T-helper 9 cell (primary cell): ENCODE measurements around the gene DCAF6.

Experiments used
- DNase-seq: peaks from one replicate; pipeline ENCODE4 v3.0.0-alpha.2; 2020

DCAF6 gene

DNA sequence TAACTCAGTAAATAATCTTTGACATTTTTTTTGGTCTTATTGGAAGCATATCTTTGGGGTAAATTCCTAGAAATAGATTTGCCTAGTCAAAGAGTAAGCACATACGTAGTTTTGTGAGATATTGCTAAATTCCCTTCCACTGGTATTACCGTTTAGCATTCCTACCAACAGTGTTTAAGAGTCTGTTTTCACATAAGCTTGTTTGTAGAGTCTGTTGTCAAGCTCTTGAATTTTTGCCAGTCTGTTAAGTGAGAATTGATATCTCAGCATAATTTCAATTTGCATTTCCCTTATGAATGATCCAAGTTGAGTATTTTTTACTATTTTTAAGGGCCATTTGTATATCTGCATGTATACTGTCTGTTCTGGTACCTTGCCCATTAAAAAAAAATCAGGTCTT lies 37.3 kb downstream of the DCAF6 start:
- DNase-seq: no peak

GRCh38 chr1:167974698-167975097 lies 38.2 kb downstream of the DCAF6 start:
- DNase-seq: no peak

DNA sequence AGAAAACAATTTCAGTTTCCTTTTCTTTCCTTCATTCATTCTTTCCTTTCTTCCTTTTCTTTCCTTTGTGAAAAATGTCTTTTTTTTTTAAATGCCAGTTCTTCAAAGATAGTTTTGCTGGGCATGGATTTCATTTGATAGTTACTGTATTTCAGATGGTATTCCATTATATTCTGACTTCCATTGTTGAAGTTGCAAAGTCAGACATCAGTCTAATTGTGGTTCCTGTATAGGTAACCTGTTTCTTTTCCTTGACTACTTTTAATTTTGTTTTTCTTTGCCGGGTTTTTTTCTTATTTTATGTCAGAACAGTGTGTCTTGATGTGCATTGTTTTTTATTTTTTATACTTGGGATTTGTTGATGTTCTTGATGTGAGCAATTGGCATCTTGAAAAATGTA lies 40.8 kb downstream of the DCAF6 start:
- DNase-seq: no peak

GRCh38 chr1:167981933-167982332 lies 45.5 kb downstream of the DCAF6 start:
- DNase-seq: no peak

- no peak for DNase-seq
Observed at GRCh38 chr1:167983797-167984420, 47.4 kb downstream of the DCAF6 start.

DNA sequence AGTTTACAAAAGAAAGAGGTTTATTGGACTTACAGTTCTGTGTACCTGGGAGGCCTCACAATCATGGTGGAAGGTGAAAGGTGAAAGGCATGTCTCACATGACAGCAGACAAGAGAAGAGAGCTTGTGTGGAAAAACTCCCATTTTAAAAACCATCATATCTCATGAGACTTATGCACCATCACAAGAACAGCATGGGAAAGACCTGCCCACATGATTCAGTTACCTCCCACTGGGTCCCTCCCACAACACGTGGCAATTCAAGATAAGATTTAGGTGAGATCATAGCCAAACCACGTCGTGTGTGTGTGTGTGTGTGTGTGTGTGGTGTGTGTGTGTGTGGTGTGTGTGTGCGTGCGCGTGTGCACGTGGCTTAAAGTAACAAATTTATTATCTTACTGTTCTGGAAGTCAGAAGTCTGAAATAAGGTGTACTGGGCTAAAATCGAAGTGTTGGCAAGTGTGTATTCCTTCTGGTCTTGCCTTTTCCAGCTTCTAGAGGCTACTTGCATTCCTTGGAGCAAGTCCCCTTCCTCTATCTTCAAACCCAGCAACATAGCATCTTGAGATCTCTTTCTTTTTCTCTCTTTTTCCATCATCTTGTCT lies 48.5 kb downstream of the DCAF6 start:
- DNase-seq: no peak

- DNase-seq: no peak
Observed at GRCh38 chr1:167987174-167987573, 50.7 kb downstream of the DCAF6 start.

DNA sequence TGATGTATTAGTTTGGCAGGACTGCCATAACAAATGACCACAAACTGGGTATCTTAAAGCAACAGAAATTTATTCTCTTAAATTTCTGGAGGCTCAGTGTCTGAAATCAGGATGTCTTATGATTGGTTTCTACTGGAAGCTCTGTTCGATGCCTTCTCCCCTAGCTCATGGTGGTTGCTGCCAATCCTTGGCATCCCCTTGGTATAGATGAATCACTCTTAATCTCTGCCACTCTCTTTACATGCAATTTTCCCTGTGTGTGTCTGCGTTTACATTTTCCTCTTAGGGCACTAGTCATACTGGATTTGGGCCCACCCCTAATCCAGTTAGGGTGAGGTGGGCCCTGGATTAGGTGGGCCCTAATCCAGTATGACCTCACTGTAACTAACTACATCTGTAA lies 55.1 kb downstream of the DCAF6 start:
- DNase-seq: no peak

- DNase-seq: no peak
Observed at GRCh38 chr1:167993720-167994119, 57.2 kb downstream of the DCAF6 start.

- no peak for DNase-seq
Observed at GRCh38 chr1:167994560-167994959, 58.1 kb downstream of the DCAF6 start.

- DNase-seq: no peak
Observed at GRCh38 chr1:167995038-167995437, 58.6 kb downstream of the DCAF6 start.

DNA sequence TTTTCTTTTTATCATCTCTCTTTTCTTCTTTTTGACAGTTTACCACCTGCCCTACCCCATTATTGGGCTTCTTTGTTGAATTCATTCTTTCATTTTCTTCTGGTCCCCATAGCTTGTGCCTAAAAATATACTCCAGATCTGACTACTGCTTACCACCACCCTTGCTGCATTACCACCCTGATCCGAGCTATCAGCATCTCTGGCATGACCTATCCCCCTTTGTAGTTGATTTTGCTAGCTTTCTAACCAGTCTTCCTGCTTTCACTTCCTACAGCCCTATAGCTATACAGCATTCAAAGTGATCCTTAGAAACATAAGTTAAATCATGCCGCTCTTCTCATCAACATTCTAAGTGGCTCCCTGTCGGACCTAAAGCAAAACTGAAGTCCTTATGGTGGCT lies 59.8 kb downstream of the DCAF6 start:
- DNase-seq: no peak

DNA sequence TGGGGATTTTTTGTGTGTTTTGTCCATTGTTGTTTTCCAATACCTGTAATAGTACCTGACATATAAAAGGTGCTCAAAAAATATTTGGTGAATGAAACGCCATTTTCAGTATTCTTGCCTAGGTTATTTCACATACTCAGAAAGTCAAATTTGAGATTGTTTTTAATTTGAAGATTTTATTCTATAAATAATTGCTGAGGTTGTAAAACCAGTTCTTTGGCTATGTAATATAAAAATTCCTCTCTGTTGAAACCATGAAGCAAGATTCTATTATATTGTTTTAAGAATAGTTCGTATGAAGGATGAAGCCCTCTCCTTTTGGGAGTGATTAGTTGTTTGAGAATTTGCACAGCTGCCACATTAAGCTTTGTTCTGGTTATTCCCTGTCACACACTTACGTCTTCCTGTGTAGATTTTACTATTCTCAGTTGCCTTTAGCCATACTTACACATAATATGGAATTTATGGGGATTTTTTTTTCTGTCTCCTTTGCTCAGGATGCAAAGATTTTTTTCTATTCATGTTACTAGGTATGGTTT lies 60.6 kb downstream of the DCAF6 start:
- no peak for DNase-seq

- no peak for DNase-seq
Observed at GRCh38 chr1:167999877-168000276, 63.4 kb downstream of the DCAF6 start.

DNA sequence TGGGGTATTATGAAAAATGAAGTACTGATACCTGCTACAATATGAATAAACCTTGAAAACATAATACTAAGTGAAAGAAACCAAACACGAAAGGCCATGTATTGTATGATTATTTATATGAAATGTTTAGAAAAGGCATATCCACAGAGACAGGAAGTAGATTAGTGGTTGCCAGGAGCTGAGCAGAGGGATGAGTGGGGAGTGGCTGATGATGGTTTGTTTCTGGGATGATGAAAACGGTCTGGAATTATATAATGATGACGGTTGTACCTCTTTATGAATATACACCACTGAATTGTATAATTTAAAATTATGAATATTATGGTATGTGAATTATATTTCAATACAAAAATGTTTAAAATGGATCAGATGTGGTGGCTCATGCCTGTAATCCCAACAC lies 64.2 kb downstream of the DCAF6 start:
- DNase-seq: no peak

DNA sequence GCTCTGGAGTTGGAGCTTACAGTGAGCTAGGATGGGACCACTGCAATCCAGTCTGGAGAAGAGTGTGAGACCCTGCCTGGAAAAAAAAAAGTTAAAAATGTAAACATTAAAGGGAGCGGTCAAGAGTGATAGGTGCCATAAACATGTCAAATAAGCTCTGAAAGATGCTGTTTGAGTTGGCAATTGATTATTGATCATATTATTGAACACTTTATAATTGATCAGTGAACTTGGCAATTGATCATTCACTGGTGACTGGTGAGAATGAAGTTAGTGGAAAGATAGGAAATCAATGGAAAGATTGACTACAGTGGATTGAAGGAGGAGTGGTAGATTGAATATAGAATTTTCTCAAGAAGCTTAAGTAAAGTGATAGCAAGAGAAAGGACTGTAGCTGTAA lies 64.7 kb downstream of the DCAF6 start:
- no peak for DNase-seq

DNA sequence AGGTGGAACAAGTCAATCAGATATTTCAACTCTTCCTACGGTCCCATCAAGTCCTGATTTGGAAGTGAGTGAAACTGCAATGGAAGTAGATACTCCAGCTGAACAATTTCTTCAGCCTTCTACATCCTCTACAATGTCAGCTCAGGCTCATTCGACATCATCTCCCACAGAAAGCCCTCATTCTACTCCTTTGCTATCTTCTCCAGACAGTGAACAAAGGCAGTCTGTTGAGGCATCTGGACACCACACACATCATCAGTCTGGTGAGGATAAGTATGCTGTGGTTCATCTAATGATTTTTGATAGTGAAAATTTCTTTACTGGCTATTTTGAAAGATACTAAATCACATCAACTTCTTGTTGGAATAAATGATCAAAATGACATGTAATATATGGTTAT lies 68.0 kb downstream of the DCAF6 start:
- DNase-seq: no peak

DNA sequence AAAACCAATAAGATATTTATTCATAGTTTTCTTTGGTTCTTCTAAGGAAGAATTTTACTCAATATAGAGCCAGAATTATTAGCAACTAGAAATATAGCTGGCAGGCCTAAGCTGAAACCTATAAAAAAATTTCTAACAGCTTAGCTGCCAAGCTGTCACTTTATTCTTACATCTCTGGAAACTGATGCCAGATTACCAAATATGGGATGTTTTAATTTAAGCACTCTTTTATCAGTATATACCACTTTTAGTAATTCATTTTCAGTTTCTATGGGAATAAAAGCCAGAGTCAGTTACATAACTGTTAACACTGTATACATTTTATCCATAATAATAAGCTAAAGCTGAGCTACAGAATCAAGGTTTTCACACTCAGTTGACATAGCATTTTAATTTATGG lies 69.0 kb downstream of the DCAF6 start:
- no peak for DNase-seq

DNA sequence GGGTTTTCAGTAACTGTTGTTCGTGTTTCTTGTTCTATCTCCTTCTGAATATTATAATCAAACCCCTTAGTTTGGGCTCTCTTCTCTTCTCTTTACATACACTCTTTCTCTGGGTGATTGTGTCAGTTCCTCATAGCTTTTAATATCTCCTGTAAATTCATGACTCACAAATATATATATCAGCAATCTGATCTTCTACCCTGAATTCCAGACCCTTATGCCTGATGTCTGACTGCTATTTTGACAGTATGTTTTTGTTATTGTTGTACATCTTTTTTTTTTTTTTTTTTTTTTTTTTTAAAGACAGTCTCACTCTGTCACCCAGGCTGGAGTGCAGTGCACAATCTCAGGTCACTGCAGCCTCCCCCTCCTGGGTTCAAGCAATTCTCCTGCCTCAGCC lies 71.2 kb downstream of the DCAF6 start:
- DNase-seq: no peak

- DNase-seq: no peak
Observed at GRCh38 chr1:168008595-168008994, 72.1 kb downstream of the DCAF6 start.

DNA sequence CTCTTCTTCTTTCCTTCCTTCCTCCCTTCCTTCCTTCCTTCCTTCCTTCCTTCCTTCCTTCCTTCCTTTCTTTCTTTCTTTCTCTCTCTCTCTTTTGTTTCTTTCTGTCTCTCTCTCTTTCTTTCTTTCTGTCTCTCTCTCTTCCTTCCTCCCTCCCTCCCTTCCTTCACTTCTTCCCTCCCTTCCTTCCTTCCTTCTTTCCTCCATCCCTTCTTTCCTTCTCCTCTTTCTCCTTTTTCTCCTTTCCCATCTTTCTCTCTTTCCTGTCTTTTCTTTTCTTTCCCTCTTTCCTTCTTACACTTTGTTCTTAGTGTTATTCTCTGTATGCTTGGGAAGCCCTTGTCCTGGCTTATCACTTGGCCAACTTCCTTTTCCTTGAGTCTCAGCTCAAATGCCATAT lies 72.8 kb downstream of the DCAF6 start:
- no peak for DNase-seq

DNA sequence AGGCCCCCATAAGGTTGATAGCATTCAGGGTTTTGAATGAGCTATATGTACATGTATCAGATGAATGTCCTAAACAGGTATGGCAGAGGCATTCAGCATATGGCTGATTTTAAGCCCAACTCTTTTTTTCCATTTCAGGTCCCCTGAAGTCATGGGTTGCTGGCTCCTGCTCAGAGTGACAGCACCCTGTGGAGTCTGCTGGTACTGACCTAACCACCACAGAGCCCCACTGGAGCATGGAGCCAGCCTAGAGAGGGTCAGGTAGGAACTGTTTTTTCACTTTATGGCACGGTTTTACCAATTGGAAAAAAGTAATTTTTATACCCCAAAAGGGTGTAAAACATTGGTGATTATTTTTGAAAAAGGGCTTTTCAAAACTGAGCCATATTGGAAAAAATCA lies 82.9 kb downstream of the DCAF6 start:
- DNase-seq: no peak

GRCh38 chr1:168031198-168031597 lies 94.7 kb downstream of the DCAF6 start:
- no peak for DNase-seq

DNA sequence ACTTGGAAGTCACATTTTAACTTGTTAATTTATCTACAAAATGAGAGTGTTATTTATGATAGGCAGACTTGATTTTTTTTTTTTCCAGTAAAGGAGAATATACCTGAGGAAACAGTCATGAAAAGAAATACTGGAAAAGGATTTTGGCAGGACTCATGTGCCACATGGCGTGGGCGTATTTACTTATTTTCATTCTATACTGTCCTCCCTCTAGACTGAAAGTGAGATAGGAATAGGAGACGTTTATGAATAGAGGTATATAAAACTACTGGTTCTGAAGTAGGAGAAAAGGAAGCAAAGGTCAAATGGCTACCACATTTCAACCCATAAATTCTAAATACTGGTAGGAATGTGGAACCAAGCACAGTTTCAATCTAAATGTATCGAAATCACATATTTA lies 95.1 kb downstream of the DCAF6 start:
- DNase-seq: no peak

GRCh38 chr1:168032029-168032428 lies 95.5 kb downstream of the DCAF6 start:
- no peak for DNase-seq
